H1 (cell line): ENCODE results near the gene AMPH. TPM values are rescaled to one million over a fixed set of nuclear protein-coding genes. Genes with fewer than 3 reads are reported as not detected.

Source experiments
- CEBPB ChIP-seq: IDR thresholded peaks from 2 replicates; pipeline ENCODE4 v1.6.1; 2012; ENCODE audit warnings: low read depth, low read length
- KDM4A ChIP-seq: IDR thresholded peaks from one replicate; pipeline ENCODE4 v1.7.1; 2012; ENCODE audit warnings: low read depth, mild to moderate bottlenecking, moderate library complexity, low read length, inconsistent platforms; ENCODE audit not compliant: severe bottlenecking
- POU5F1 ChIP-seq: IDR thresholded peaks from 2 replicates; pipeline ENCODE4 v1.6.1; 2011; ENCODE audit warnings: low read depth, mild to moderate bottlenecking, low read length, moderate library complexity
- RAD21 ChIP-seq, 2 experiments: IDR thresholded peaks in 1 of 2; conservative IDR thresholded peaks in 1 of 2; 2 replicates each; pipeline ENCODE4 v1.6.1; 2011; ENCODE audit warnings: low read depth in 2 of 2, low read length in 2 of 2, improper control_type of control experiment in 1 of 2, inconsistent platforms in 1 of 2, mild to moderate bottlenecking in 1 of 2, moderate library complexity in 1 of 2
- RNF2 ChIP-seq: fragments of 200-900, 300-1000 bp; sonication (generic); IDR thresholded peaks from 2 replicates; pipeline ENCODE4 v1.7.1; 2016; ENCODE audit warnings: borderline replicate concordance, low read depth, mild to moderate bottlenecking, antibody characterized with exemption, low read length; ENCODE audit not compliant: poor library complexity, severe bottlenecking; ENCODE audit errors: missing control alignments
- SUZ12 ChIP-seq: fragments of 200-600 bp; sonication (generic); IDR thresholded peaks from 2 replicates; pipeline ENCODE4 v1.6.1; 2012; ENCODE audit warnings: mild to moderate bottlenecking, inconsistent platforms, low read length, moderate library complexity, mixed read lengths
- TAF1 ChIP-seq: IDR thresholded peaks from 2 replicates; pipeline ENCODE4 v1.6.1; 2011; ENCODE audit warnings: mild to moderate bottlenecking, low read depth, low read length
- polyA plus RNA-seq, 7 experiments: library from polyadenylated mRNA; depleted of rRNA in 3 of 7; stranded (reverse) in 5 of 7; unstranded in 2 of 7; fragments of >200 nt in 5 of 7; fragments of 200-250 nt in 2 of 7; gene quantifications; 1 replicate in 5 of 7; 2 replicates in 1 of 7; 4 replicates in 1 of 7; pipeline versions ENCODE4 v1.2.1 to v1.2.3, GENCODE V29; 2011 to 2013; ENCODE audit warnings: missing spikeins in 2 of 7, mixed read lengths in 2 of 7
- total RNA-seq: library from RNA; stranded (reverse); fragmentation: NEBNext Ultra II Directional; extraction: Animal tissue kit (Norgen Biotek cat#: 25700); gene quantifications from 2 replicates; pipeline ENCODE4 v1.2.1, GENCODE V29; 2021
- TF ChIP-seq, protein P1 (sequence below): fragments of 300-600 bp; sonication (generic); IDR thresholded peaks from 2 replicates; pipeline ENCODE4 v1.7.1; 2012; ENCODE audit warnings: low read length, moderate library complexity, mild to moderate bottlenecking, inconsistent platforms; ENCODE audit not compliant: insufficient replicate concordance

AMPH gene
- total and polyA plus RNA-seq, 2 of the 8 experiments (the other 6 are each of a cell fraction or from before 2014, with no cell fraction given): 7.3 to 12.2 TPM

DNA sequence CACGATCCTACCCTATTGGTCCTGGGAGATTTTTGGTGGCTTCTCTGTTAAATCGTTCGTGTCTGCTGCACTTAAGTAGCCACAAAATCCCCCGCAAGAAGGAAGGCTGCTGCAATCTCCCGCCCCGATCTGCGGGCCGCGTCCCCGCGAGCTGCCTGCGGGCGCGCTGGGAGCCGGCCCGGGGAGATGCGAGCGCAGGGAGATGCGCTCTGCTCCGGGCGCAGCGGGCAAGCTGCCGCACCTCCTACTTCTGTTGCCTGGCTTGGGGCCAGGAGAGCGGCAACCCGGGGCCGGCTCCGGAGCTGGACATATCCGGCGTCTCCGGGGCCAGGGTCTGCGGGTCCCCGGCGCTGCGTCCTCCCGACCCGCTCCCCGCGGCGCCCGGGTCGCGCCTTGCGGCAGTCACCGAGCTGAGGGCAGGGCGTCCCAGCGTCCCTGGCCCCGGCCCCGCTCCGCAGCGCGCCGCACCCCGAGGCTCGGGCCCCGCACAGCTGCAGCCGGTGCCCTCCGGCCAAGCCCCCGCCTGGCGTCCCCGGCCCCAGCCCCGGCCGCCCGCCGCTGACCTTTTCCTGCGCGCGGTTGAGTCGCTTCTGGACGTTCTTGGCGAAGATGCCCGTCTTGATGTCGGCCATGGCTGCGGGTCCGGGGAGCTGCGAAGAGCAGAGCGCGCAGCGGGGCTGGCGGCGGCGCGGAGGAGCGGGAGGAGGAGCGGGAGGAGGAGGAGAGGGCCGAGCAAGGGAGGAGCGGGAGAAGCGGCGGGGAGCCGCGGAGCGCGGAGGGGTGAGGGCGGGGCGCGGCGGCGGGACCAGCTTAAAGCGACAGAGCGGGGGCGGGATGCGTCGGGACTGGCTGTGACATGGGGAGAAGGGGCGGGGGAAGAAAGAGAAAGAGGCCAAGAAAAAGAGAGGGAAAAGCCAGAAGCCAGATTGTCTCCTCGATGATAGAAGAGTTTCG is at the start of gene AMPH (continued):
- TF ChIP-seq RAD21 (IDR thresholded peaks at IDR 0.05 in 1 of 2, conservative IDR thresholded peaks at IDR 0.05 in 1 of 2; ENCODE audit: low read depth in 2 of 2, low read length in 2 of 2) (no peak), RNF2 (peak; percentile 25), KDM4A (peak; percentile 91), SUZ12 (peak; percentile 69), POU5F1 (no peak), CEBPB (no peak), TAF1 (peak; percentile 59)
- TF ChIP-seq, protein P1, sequence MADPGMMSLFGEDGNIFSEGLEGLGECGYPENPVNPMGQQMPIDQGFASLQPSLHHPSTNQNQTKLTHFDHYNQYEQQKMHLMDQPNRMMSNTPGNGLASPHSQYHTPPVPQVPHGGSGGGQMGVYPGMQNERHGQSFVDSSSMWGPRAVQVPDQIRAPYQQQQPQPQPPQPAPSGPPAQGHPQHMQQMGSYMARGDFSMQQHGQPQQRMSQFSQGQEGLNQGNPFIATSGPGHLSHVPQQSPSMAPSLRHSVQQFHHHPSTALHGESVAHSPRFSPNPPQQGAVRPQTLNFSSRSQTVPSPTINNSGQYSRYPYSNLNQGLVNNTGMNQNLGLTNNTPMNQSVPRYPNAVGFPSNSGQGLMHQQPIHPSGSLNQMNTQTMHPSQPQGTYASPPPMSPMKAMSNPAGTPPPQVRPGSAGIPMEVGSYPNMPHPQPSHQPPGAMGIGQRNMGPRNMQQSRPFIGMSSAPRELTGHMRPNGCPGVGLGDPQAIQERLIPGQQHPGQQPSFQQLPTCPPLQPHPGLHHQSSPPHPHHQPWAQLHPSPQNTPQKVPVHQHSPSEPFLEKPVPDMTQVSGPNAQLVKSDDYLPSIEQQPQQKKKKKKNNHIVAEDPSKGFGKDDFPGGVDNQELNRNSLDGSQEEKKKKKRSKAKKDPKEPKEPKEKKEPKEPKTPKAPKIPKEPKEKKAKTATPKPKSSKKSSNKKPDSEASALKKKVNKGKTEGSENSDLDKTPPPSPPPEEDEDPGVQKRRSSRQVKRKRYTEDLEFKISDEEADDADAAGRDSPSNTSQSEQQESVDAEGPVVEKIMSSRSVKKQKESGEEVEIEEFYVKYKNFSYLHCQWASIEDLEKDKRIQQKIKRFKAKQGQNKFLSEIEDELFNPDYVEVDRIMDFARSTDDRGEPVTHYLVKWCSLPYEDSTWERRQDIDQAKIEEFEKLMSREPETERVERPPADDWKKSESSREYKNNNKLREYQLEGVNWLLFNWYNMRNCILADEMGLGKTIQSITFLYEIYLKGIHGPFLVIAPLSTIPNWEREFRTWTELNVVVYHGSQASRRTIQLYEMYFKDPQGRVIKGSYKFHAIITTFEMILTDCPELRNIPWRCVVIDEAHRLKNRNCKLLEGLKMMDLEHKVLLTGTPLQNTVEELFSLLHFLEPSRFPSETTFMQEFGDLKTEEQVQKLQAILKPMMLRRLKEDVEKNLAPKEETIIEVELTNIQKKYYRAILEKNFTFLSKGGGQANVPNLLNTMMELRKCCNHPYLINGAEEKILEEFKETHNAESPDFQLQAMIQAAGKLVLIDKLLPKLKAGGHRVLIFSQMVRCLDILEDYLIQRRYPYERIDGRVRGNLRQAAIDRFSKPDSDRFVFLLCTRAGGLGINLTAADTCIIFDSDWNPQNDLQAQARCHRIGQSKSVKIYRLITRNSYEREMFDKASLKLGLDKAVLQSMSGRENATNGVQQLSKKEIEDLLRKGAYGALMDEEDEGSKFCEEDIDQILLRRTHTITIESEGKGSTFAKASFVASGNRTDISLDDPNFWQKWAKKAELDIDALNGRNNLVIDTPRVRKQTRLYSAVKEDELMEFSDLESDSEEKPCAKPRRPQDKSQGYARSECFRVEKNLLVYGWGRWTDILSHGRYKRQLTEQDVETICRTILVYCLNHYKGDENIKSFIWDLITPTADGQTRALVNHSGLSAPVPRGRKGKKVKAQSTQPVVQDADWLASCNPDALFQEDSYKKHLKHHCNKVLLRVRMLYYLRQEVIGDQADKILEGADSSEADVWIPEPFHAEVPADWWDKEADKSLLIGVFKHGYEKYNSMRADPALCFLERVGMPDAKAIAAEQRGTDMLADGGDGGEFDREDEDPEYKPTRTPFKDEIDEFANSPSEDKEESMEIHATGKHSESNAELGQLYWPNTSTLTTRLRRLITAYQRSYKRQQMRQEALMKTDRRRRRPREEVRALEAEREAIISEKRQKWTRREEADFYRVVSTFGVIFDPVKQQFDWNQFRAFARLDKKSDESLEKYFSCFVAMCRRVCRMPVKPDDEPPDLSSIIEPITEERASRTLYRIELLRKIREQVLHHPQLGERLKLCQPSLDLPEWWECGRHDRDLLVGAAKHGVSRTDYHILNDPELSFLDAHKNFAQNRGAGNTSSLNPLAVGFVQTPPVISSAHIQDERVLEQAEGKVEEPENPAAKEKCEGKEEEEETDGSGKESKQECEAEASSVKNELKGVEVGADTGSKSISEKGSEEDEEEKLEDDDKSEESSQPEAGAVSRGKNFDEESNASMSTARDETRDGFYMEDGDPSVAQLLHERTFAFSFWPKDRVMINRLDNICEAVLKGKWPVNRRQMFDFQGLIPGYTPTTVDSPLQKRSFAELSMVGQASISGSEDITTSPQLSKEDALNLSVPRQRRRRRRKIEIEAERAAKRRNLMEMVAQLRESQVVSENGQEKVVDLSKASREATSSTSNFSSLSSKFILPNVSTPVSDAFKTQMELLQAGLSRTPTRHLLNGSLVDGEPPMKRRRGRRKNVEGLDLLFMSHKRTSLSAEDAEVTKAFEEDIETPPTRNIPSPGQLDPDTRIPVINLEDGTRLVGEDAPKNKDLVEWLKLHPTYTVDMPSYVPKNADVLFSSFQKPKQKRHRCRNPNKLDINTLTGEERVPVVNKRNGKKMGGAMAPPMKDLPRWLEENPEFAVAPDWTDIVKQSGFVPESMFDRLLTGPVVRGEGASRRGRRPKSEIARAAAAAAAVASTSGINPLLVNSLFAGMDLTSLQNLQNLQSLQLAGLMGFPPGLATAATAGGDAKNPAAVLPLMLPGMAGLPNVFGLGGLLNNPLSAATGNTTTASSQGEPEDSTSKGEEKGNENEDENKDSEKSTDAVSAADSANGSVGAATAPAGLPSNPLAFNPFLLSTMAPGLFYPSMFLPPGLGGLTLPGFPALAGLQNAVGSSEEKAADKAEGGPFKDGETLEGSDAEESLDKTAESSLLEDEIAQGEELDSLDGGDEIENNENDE: no peak
